WTC11 (cell line): Measurements from ENCODE around the gene CPXM2. TPM values are rescaled to one million over a fixed set of nuclear protein-coding genes. Genes with fewer than 3 reads are reported as not detected.

ENCODE experiments used
- ATAC-seq: fragments of 200-7000 bp; cut with Tn5 transposase; 2 replicates; pipeline ENCODE4 v1.10.0; 2021; ENCODE audit warnings: mild to moderate bottlenecking, moderate library complexity
- CTCF ChIA-PET: fragments of 300-600 bp; sonication (Branson Sonifier 250); formaldehyde crosslinking; loops from one replicate; lab custom pipeline; 2021; ENCODE audit warnings: antibody characterized with exemption; lab: Charles Lee
- POLR2A ChIA-PET: fragments of 350-600 bp; sonication (Branson Sonifier 250); formaldehyde crosslinking; loops from one replicate; lab custom pipeline; 2021; ENCODE audit warnings: antibody characterized with exemption; lab: Charles Lee
- DNase-seq: peaks from one replicate; pipeline ENCODE4 v3.0.0; 2021; ENCODE audit warnings: low spot score
- H3K27ac Mint-ChIP-seq: 2 replicates; pipeline ENCODE4 v1.8.0; 2021; ENCODE audit warnings: mixed read lengths
- H3K27me3 Mint-ChIP-seq: 2 replicates; pipeline ENCODE4 v1.8.0; 2021; ENCODE audit warnings: low read depth, mild to moderate bottlenecking, moderate library complexity, mixed read lengths
- H3K36me3 Mint-ChIP-seq: 2 replicates; pipeline ENCODE4 v1.8.0; 2021; ENCODE audit warnings: mixed read lengths
- H3K4me1 Mint-ChIP-seq: 2 replicates; pipeline ENCODE4 v1.8.0; 2022; ENCODE audit warnings: mixed read lengths
- H3K4me3 Mint-ChIP-seq: 2 replicates; pipeline ENCODE4 v1.8.0; 2021; ENCODE audit warnings: mild to moderate bottlenecking, moderate library complexity, mixed read lengths
- H3K9me3 Mint-ChIP-seq: 2 replicates; pipeline ENCODE4 v1.8.0; 2021; ENCODE audit warnings: mixed read lengths
- ETV6 ChIP-seq: sonication (generic); formaldehyde crosslinking; IDR thresholded peaks from 2 replicates; pipeline ENCODE4 v1.8.1; 2022; ENCODE audit warnings: mild to moderate bottlenecking, missing genetic modification reagents
- GTF2I ChIP-seq: fragments of 250-450 bp; sonication (Bioruptor Pico); conservative IDR thresholded peaks from 2 replicates; pipeline ENCODE4 v1.4.0; 2021; ENCODE audit warnings: mild to moderate bottlenecking
- SMAD3 ChIP-seq: sonication (generic); formaldehyde crosslinking; IDR thresholded peaks from 2 replicates; pipeline ENCODE4 v1.8.0; 2022; ENCODE audit warnings: missing genetic modification reagents, mild to moderate bottlenecking, borderline replicate concordance
- SOX15 ChIP-seq: fragments of 250-450 bp; sonication (Bioruptor Pico); IDR thresholded peaks from 2 replicates; pipeline ENCODE4 v1.9.0; 2021; ENCODE audit warnings: mild to moderate bottlenecking
- ZNF121 ChIP-seq: sonication (generic); formaldehyde crosslinking; IDR thresholded peaks from 2 replicates; pipeline ENCODE4 v1.8.0; 2023; ENCODE audit warnings: missing genetic modification reagents
- total RNA-seq: library from RNA; stranded (reverse); gene quantifications from 3 replicates; pipeline ENCODE4 v1.2.3, GENCODE V29; 2021
- TF ChIP-seq, protein P1 (sequence below): sonication (generic); formaldehyde crosslinking; IDR thresholded peaks from 2 replicates; pipeline ENCODE4 v1.8.1; 2022; ENCODE audit warnings: low read depth, mild to moderate bottlenecking, moderate library complexity, missing genetic modification reagents, borderline replicate concordance
- TF ChIP-seq, protein P2 (sequence below): fragments of 250-450 bp; sonication (Bioruptor Pico); IDR thresholded peaks from 2 replicates; pipeline ENCODE4 v1.9.0; 2021; ENCODE audit warnings: moderate library complexity, mild to moderate bottlenecking, inconsistent platforms, borderline replicate concordance
- TF ChIP-seq, protein P3 (sequence below): sonication (generic); formaldehyde crosslinking; IDR thresholded peaks from 2 replicates; pipeline ENCODE4 v1.8.0; 2023; ENCODE audit warnings: mild to moderate bottlenecking, missing genetic modification reagents
- TF ChIP-seq, protein P4 (sequence below): sonication (generic); formaldehyde crosslinking; IDR thresholded peaks from 2 replicates; pipeline ENCODE4 v1.8.1; 2023; ENCODE audit warnings: mild to moderate bottlenecking, moderate library complexity, missing genetic modification reagents
- TF ChIP-seq, protein P5 (sequence below): sonication (generic); formaldehyde crosslinking; IDR thresholded peaks from 2 replicates; pipeline ENCODE4 v1.8.1; 2022; ENCODE audit warnings: missing genetic modification reagents, borderline replicate concordance
- TF ChIP-seq, protein P6 (sequence below): sonication (generic); formaldehyde crosslinking; IDR thresholded peaks from 2 replicates; pipeline ENCODE4 v1.8.0; 2022; ENCODE audit warnings: mild to moderate bottlenecking, missing genetic modification reagents
- TF ChIP-seq, protein P7 (sequence below): fragments of 250-450 bp; sonication (Bioruptor Pico); IDR thresholded peaks from 2 replicates; pipeline ENCODE4 v1.9.0; 2021; ENCODE audit warnings: mild to moderate bottlenecking
- TF ChIP-seq, protein P8 (sequence below): sonication (generic); formaldehyde crosslinking; IDR thresholded peaks from 2 replicates; pipeline ENCODE4 v1.8.0; 2022; ENCODE audit warnings: mild to moderate bottlenecking, missing genetic modification reagents

CPXM2 gene
- total RNA-seq, 1 experiment from 2014 or later = 3.4 TPM

DNA sequence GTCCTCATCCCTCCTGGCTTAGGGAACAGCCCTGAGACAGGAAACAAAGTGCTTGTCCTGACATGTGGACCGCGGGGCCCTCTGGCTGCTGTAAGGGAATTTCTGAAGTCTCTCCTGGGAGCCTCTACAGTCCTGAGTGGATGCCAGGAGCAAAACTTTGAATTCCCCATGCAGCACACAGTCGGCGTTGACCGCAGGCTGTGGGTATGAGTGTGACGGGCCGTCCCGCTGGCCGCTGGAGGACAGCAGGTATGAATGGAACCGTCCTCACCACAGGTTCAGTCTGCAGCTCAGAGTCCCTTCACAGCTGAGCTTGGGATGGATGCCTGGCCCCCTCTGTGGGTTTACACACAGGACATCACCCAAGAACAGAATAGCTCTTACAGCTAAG is 130.6 kb downstream of the CPXM2 start:
- CTCF ChIA-PET = no interaction called here
- Mint-ChIP-seq H3K27me3 (no peaks in the 10 kb centered on the region; the same call in 1 of the 2 replicates), H3K36me3 (no peaks in the 10 kb centered on the region), H3K4me3 (no peak overlapping the region), H3K4me1 (peaks cover 35% of the 10 kb centered on the region), H3K9me3 (no peaks in the 10 kb centered on the region), H3K27ac (no peak overlapping the region)
- no peak for ATAC-seq
- DNase-seq = no peak
- POLR2A ChIA-PET = no interaction called here
- TF ChIP-seq ETV6 = no peak
- no peak for TF ChIP-seq SOX15 (CRISPR knock-in tag)
- TF ChIP-seq, protein P1, sequence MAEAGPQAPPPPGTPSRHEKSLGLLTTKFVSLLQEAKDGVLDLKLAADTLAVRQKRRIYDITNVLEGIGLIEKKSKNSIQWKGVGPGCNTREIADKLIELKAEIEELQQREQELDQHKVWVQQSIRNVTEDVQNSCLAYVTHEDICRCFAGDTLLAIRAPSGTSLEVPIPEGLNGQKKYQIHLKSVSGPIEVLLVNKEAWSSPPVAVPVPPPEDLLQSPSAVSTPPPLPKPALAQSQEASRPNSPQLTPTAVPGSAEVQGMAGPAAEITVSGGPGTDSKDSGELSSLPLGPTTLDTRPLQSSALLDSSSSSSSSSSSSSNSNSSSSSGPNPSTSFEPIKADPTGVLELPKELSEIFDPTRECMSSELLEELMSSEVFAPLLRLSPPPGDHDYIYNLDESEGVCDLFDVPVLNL (CRISPR knock-in tag) = no peak
- TF ChIP-seq ZNF121 = no peak
- TF ChIP-seq, protein P2, sequence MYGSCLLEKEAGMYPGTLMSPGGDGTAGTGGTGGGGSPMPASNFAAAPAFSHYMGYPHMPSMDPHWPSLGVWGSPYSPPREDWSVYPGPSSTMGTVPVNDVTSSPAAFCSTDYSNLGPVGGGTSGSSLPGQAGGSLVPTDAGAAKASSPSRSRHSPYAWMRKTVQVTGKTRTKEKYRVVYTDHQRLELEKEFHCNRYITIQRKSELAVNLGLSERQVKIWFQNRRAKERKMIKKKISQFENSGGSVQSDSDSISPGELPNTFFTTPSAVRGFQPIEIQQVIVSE = no peak
- TF ChIP-seq SMAD3 = no peak
- TF ChIP-seq, protein P3, sequence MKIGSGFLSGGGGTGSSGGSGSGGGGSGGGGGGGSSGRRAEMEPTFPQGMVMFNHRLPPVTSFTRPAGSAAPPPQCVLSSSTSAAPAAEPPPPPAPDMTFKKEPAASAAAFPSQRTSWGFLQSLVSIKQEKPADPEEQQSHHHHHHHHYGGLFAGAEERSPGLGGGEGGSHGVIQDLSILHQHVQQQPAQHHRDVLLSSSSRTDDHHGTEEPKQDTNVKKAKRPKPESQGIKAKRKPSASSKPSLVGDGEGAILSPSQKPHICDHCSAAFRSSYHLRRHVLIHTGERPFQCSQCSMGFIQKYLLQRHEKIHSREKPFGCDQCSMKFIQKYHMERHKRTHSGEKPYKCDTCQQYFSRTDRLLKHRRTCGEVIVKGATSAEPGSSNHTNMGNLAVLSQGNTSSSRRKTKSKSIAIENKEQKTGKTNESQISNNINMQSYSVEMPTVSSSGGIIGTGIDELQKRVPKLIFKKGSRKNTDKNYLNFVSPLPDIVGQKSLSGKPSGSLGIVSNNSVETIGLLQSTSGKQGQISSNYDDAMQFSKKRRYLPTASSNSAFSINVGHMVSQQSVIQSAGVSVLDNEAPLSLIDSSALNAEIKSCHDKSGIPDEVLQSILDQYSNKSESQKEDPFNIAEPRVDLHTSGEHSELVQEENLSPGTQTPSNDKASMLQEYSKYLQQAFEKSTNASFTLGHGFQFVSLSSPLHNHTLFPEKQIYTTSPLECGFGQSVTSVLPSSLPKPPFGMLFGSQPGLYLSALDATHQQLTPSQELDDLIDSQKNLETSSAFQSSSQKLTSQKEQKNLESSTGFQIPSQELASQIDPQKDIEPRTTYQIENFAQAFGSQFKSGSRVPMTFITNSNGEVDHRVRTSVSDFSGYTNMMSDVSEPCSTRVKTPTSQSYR (CRISPR knock-in tag) = no peak
- TF ChIP-seq, protein P4, sequence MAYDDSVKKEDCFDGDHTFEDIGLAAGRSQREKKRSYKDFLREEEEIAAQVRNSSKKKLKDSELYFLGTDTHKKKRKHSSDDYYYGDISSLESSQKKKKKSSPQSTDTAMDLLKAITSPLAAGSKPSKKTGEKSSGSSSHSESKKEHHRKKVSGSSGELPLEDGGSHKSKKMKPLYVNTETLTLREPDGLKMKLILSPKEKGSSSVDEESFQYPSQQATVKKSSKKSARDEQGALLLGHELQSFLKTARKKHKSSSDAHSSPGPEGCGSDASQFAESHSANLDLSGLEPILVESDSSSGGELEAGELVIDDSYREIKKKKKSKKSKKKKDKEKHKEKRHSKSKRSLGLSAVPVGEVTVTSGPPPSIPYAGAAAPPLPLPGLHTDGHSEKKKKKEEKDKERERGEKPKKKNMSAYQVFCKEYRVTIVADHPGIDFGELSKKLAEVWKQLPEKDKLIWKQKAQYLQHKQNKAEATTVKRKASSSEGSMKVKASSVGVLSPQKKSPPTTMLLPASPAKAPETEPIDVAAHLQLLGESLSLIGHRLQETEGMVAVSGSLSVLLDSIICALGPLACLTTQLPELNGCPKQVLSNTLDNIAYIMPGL (CRISPR knock-in tag) = no peak
- TF ChIP-seq, protein P5, sequence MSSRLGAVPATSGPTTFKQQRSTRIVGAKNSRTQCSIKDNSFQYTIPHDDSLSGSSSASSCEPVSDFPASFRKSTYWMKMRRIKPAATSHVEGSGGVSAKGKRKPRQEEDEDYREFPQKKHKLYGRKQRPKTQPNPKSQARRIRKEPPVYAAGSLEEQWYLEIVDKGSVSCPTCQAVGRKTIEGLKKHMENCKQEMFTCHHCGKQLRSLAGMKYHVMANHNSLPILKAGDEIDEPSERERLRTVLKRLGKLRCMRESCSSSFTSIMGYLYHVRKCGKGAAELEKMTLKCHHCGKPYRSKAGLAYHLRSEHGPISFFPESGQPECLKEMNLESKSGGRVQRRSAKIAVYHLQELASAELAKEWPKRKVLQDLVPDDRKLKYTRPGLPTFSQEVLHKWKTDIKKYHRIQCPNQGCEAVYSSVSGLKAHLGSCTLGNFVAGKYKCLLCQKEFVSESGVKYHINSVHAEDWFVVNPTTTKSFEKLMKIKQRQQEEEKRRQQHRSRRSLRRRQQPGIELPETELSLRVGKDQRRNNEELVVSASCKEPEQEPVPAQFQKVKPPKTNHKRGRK (CRISPR knock-in tag) = no peak
- TF ChIP-seq, protein P6, sequence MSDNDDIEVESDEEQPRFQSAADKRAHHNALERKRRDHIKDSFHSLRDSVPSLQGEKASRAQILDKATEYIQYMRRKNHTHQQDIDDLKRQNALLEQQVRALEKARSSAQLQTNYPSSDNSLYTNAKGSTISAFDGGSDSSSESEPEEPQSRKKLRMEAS (CRISPR knock-in tag) = no peak
- TF ChIP-seq, protein P7, sequence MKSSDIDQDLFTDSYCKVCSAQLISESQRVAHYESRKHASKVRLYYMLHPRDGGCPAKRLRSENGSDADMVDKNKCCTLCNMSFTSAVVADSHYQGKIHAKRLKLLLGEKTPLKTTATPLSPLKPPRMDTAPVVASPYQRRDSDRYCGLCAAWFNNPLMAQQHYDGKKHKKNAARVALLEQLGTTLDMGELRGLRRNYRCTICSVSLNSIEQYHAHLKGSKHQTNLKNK (CRISPR knock-in tag) = no peak

DNA sequence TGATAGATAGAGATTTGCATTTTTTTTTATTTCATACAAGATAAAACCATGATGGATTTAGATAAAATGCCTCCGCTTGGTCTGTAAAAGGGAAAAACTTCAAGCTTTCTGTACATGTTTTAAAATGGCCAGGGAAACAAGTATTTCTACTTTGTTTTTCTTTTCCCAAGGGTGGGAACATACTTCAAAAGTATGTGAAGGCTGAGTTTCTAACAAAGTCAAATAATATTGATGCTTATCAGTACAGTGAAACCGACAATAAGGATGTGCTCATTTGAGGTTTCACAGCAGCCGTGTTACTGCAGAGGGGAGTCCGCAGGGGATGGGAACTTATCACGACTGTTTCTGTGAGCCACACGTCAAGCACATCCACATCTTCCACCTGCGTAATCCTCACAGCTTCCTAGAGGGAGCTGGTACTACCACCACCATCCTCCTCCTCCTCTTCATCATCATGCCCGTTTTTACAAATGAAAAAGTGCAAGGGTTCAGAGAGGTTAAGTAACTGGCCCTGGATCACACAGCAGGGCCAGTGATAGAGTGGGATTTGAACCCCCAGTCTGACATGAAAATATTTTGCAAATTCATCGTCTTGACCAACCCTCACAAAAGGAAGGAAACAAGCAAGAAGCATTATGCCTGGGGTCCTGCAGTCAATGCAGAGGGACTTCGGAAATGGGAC is 131.1 kb downstream of the CPXM2 start:
- H3K27me3 Mint-ChIP-seq = no peaks in the 10 kb centered on the region; the same call in 1 of the 2 replicates
- ChIA-PET CTCF (interaction anchor here (1.2 kb wide), 1 partner anchor 21 kb away, joined by 3 read pairs; no protein-coding TSS in a partner anchor), POLR2A (interaction anchor here (0.7 kb wide), 1 partner anchor 172 kb away, joined by 3 read pairs; no protein-coding TSS in a partner anchor)
- TF ChIP-seq, protein P8, sequence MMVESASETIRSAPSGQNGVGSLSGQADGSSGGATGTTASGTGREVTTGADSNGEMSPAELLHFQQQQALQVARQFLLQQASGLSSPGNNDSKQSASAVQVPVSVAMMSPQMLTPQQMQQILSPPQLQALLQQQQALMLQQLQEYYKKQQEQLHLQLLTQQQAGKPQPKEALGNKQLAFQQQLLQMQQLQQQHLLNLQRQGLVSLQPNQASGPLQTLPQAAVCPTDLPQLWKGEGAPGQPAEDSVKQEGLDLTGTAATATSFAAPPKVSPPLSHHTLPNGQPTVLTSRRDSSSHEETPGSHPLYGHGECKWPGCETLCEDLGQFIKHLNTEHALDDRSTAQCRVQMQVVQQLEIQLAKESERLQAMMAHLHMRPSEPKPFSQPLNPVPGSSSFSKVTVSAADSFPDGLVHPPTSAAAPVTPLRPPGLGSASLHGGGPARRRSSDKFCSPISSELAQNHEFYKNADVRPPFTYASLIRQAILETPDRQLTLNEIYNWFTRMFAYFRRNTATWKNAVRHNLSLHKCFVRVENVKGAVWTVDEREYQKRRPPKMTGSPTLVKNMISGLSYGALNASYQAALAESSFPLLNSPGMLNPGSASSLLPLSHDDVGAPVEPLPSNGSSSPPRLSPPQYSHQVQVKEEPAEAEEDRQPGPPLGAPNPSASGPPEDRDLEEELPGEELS = no peak
- TF ChIP-seq GTF2I (CRISPR knock-in tag) = 0 out of 2 replicates have a peak, but pooled peaks have one; percentile 26
- DNase-seq (no peak), ATAC-seq (no peak)
- peaks cover 40% of the 10 kb centered on the region for H3K4me1 Mint-ChIP-seq
- no peak overlapping the region for H3K27ac Mint-ChIP-seq
- H3K9me3 Mint-ChIP-seq = no peaks in the 10 kb centered on the region
- H3K4me3 Mint-ChIP-seq = no peak overlapping the region
- no peaks in the 10 kb centered on the region for H3K36me3 Mint-ChIP-seq
